ENCODE results near the gene TLR8. TPM values are rescaled to one million over a fixed set of nuclear protein-coding genes. Genes with fewer than 3 reads are reported as not detected.

Gene TLR8
- under 1 TPM; 0.11 to 0.17 TPM for total RNA-seq

DNA sequence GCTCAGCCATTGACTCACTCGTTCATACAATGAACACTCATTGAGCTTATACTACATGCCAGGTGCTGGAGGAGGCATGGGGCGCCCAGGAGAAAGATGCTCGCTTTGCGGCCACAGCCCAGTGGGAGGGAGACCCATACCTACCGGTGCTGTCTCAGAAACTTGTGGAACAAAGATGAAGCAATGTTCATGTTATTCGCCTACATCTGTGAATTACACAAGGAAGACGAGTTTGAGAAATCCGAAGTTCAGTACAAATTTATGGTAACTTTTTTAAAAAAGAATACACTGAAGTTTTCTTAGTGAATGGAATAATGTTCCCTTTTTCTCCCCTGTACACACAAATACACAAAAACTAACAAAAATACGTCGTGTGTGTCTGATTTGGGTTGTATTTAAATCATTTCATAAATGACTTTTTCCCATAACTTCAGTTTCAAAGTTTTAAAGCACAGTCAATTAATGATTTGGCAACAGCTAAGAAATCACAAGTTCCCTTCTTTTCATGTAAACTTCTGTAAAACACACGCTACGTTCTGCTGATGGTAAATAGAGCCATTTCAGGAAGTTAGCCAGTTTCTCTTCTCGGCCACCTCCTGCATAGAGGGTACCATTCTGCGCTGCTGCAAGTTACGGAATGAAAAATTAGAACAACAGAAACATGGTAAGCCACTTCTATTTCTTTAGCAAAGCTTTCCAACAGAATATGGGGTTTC is at the start of gene TLR8:
TLR8 (plus strand) TSS at position 575 of the 716 bp plus-strand sequence; CDS start at position 662, 87 bp downstream.
- H3K27me3 Mint-ChIP-seq = no peaks in the 10 kb centered on the region
- peaks cover 14% of the 10 kb centered on the region for H3K4me1 Mint-ChIP-seq
- H3K36me3 Mint-ChIP-seq = no peaks in the 10 kb centered on the region
- no peak for DNase-seq
- no peak within 1 kb of the TSS for H3K27ac Mint-ChIP-seq
- ATAC-seq (ENCODE audit: low read depth) = no peak
- POLR2A ChIA-PET = no interaction called here
- no peaks in the 10 kb centered on the region for H3K9me3 Mint-ChIP-seq
- no peak within 1 kb of the TSS for H3K4me3 Mint-ChIP-seq

DNA sequence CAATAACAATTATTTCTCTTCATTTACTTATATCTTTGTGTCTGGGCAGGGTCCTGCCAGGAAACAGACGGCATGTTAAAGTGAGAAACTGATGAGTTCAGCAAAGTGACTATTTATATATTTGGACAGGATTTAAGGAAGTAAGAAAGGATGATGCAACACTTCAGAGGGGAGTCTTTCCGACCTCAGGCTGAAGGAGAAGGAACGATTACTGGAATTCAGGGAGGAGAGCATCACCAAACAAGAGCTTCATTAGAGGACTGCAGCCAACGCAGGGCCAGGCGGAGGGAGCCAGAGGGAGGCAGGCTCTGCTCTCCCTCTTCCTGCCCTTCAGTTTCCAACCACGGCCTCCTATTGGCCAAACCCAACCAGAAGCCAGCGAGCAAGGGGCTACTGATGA is 41.1 kb upstream of the TLR8 start:
- Mint-ChIP-seq H3K27ac (no peak overlapping the region), H3K27me3 (no peaks in the 10 kb centered on the region), H3K4me3 (no peak overlapping the region), H3K4me1 (peaks cover 9% of the 10 kb centered on the region), H3K36me3 (no peaks in the 10 kb centered on the region), H3K9me3 (peaks cover 2% of the 10 kb centered on the region)
- DNase-seq = no peak
- ATAC-seq (ENCODE audit: low read depth) = no peak
- POLR2A ChIA-PET = no interaction called here

DNA sequence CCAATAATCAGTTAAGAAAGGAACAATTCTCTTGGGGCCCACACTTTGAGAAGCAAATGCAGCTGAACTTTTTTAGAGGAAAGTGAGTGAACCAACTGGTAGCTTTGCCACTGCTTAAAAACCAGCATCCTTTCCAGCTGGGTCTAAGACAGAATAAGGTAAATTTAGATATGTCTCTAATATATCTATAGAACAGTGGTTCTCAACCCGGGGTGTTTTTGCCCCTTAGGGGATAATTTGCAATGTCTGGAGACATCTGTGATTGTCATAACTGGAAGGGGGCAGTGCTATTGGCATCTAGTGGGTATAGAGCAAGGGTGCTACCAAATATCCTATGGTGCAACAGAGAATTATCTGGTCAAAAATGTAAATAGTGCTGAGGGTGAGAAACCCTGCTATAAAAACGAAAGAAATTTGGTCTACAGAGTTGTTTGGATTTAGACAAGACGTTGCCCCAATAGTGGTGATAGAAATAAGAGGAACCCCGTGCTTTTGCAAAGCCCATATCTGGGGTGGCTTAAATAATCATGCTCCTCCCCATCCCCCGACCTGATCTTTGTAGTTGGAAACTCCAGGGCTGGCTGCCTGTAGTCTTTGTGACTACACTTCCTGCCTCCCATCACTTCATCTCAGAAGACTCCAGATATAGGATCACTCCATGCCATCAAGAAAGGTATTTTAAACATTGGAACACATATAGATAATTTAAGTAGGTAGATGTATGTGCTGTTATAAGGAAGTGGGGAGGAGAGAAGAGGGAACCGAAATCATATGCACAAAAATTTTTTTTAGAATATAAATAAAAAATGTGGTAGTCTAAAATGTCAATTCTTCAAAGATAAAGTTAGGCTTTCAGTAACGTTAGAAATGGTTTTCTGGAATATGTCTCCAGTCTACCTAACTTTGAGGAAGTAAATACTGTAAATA is 39.7 kb upstream of the TLR8 start, which contains the start of gene TLR7:
TLR7 (plus strand) TSS at position 622 of the 927 bp plus-strand sequence. CDS start 507 bp downstream, outside the sequence.
- H3K27ac Mint-ChIP-seq = peak within 1 kb of the TSS; percentile 67

DNA sequence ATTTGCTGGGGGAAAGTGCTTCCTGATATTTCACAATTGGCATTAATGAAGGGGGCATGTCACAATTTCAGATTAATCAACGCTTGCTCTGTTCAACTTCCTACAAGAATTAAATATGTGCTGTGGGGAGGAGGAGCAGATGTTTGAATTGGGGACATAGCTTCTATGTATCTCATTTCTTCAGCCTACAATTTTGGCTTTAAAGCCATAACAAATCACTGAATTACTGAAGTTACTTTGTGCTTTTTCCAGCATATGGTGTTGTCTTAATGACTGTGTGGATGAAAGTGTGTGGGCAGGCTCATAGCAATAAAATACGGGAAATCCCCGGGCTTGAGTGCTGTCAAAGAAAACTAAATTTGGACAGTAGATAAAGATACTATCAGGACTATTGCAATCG is 38.7 kb upstream of the TLR8 start:
- POLR2A ChIA-PET = no interaction called here
- peaks cover 9% of the 10 kb centered on the region for H3K4me1 Mint-ChIP-seq
- no peak for ATAC-seq (ENCODE audit: low read depth)
- peaks cover 2% of the 10 kb centered on the region for H3K9me3 Mint-ChIP-seq
- peak overlapping the region; percentile 67 for H3K27ac Mint-ChIP-seq
- no peak overlapping the region for H3K4me3 Mint-ChIP-seq
- no peaks in the 10 kb centered on the region for H3K27me3 Mint-ChIP-seq
- no peaks in the 10 kb centered on the region for H3K36me3 Mint-ChIP-seq
- no peak for DNase-seq

More for the DNA sequence above, 39.7 kb upstream of the TLR8 start, which contains the start of gene TLR7:
- H3K9me3 Mint-ChIP-seq = peaks cover 2% of the 10 kb centered on the region
- POLR2A ChIA-PET = no interaction called here
- no peak for ATAC-seq (ENCODE audit: low read depth)
- no peak for DNase-seq
- H3K4me1 Mint-ChIP-seq = peaks cover 9% of the 10 kb centered on the region
- H3K36me3 Mint-ChIP-seq = no peaks in the 10 kb centered on the region
- H3K27me3 Mint-ChIP-seq = no peaks in the 10 kb centered on the region
- no peak within 1 kb of the TSS for H3K4me3 Mint-ChIP-seq

DNA sequence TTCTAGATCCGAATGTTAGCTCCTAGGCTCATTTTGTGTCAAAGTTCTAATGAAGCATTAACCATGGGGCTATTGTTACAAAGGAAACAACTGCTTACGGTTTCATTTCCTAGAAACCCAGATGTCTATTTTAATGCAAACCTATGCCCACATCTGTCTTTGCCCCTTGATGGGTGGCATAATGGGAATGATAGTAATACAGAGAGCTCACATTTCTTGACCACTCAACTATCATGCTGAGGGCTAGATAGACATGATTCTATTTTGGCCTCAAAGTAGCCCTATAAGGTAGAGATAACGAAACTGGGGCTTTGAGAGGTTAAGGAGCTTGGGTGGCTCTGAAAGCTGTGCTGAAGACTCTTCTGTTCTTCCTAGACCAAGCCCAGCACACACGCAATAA is 37.7 kb upstream of the TLR8 start:
- no peak for ATAC-seq (ENCODE audit: low read depth)
- POLR2A ChIA-PET = no interaction called here
- H3K4me1 Mint-ChIP-seq = peaks cover 9% of the 10 kb centered on the region

DNA sequence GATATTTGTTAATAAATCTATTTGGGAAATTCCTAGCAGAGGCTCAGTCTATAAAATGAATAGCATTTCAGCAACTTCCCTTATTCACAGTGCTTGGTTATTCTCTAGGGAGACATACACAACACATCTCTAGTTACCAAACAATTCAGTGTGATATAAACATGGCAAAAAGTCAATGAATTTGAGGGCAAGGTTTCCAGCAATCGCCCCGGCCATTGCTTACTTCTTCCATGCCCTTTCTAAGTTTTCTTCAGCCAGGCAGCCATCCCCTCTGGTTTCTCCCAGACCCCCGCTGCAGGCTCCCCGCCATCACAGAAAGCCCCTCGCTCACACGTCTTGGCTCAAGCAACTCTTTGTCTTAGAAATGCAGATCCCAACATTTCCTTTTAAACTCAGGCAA is 35.2 kb upstream of the TLR8 start:
- Mint-ChIP-seq H3K4me3 (no peak overlapping the region), H3K27ac (no peak overlapping the region), H3K4me1 (peaks cover 9% of the 10 kb centered on the region), H3K9me3 (peaks cover 2% of the 10 kb centered on the region), H3K36me3 (peaks cover 2% of the 10 kb centered on the region), H3K27me3 (peaks cover 3% of the 10 kb centered on the region)
- DNase-seq (no peak), ATAC-seq (ENCODE audit: low read depth) (no peak)
- POLR2A ChIA-PET = no interaction called here

More for the DNA sequence above, 37.7 kb upstream of the TLR8 start:
- DNase-seq = no peak
- H3K9me3 Mint-ChIP-seq = peaks cover 2% of the 10 kb centered on the region
- H3K27me3 Mint-ChIP-seq = no peaks in the 10 kb centered on the region
- no peak overlapping the region for H3K4me3 Mint-ChIP-seq
- peaks cover 2% of the 10 kb centered on the region for H3K36me3 Mint-ChIP-seq
- no peak overlapping the region for H3K27ac Mint-ChIP-seq

DNA sequence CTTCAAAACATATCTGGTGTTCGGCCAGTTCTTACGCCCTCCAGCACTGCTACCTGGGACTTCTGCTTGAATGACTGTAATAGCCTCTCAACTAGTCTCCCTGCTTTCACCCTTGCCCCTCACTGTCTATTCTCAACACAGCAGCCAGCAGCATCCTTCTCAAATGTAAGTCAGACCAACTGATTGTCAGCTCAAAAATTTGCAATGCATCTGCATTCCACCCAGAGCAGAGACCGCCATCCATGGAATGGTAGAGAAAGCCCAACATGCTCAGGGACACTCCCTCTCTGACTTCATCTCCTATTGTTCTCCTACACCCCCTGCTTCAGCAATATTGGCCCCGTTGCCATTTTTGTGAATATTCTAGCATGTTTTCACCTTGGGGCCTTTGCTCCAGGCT is 33.7 kb upstream of the TLR8 start:
- no peak overlapping the region for H3K4me3 Mint-ChIP-seq
- H3K36me3 Mint-ChIP-seq = peaks cover 2% of the 10 kb centered on the region
- peaks cover 4% of the 10 kb centered on the region for H3K4me1 Mint-ChIP-seq
- ATAC-seq (ENCODE audit: low read depth) = no peak
- no peak for DNase-seq
- H3K27me3 Mint-ChIP-seq = peaks cover 3% of the 10 kb centered on the region
- POLR2A ChIA-PET = no interaction called here
- peaks cover 2% of the 10 kb centered on the region for H3K9me3 Mint-ChIP-seq
- no peak overlapping the region for H3K27ac Mint-ChIP-seq

DNA sequence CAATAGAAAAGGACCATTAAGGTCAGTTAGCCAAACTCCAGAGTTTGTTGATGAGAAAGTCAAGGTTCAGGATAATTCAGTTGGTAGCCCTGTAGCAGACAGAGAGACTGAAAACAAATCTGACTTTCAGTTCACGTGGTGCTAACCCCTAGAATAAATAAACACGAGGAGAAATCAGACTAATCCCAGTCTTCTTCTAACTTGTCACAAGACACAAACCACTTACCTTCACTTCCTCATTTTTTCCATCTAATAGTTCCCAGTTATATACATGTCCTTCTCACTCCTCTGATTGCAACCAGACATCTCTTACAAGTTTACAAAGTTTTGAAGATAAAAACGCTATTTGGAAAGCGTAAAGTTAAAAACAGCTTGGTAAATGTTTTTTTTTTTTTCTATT is 31.8 kb upstream of the TLR8 start:
- Mint-ChIP-seq H3K4me3 (no peak overlapping the region), H3K4me1 (no peaks in the 10 kb centered on the region), H3K9me3 (no peaks in the 10 kb centered on the region), H3K36me3 (peaks cover 2% of the 10 kb centered on the region), H3K27ac (no peak overlapping the region), H3K27me3 (peaks cover 3% of the 10 kb centered on the region)
- POLR2A ChIA-PET = no interaction called here
- DNase-seq (no peak), ATAC-seq (ENCODE audit: low read depth) (no peak)

DNA sequence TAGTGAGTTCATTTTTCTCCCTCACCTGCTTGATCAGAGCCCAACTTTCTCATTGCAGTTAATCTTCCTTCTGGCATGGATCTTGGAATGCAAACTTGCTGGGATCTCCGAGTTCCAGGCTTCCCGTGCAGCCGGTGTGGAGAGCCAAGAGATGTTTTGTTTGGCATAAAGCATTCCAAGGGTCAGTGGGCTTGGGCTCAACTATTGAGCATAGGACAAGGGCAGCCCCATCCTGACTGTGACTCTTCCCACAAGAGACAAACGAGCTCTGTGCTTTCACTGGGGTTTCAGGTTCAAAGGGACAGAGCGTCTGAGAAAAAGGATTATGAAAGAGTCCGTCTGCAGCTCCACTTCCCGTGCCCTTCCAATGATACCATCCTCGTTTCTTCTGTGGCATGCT is 29.0 kb upstream of the TLR8 start:
- H3K36me3 Mint-ChIP-seq = peaks cover 2% of the 10 kb centered on the region
- H3K27me3 Mint-ChIP-seq = peaks cover 3% of the 10 kb centered on the region
- H3K27ac Mint-ChIP-seq = no peak overlapping the region
- H3K4me1 Mint-ChIP-seq = no peaks in the 10 kb centered on the region
- DNase-seq = no peak
- no peak overlapping the region for H3K4me3 Mint-ChIP-seq
- POLR2A ChIA-PET = no interaction called here
- ATAC-seq (ENCODE audit: low read depth) = no peak
- no peaks in the 10 kb centered on the region for H3K9me3 Mint-ChIP-seq

DNA sequence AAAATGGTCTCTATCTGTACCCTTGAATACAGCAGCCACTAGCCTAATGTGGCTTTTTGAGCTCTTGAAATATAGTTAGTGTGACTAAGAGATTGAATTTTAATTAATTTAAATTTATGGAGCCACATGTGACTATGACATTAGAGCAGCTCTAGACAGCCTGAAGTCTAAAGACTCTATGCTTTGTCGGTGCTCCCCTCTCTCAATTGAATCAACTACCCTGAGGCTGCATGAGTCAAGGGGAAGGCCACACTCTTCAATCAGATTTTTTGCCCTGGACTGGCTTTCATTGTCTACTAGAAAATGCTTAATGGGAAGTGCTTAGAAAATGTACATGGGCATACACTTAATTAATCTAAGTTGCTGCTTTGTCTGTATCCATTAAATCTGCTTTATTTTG is 27.9 kb upstream of the TLR8 start:
- ATAC-seq (ENCODE audit: low read depth) = no peak
- Mint-ChIP-seq H3K36me3 (no peaks in the 10 kb centered on the region), H3K4me3 (no peak overlapping the region), H3K4me1 (no peaks in the 10 kb centered on the region), H3K9me3 (no peaks in the 10 kb centered on the region), H3K27me3 (peaks cover 5% of the 10 kb centered on the region), H3K27ac (no peak overlapping the region)
- no peak for DNase-seq
- POLR2A ChIA-PET = no interaction called here

DNA sequence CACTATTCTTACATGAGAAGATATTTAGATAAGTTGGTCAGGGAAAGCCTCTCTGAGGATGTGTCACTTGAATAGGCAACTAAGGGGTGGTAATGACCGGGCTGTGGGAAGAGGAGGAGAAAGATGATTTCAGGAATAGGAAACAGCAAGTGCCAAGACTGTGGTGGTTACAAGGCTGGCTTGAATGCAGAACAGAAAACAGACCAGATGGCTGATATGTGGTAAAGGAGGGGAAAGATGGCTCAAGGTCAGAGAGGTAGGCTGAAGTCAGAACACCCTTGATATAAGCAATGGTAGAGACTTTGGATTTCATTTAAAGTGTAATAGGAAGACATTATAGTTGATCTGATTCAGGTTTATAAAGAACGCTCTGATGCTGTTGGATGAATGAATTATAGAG is 24.5 kb upstream of the TLR8 start:
- Mint-ChIP-seq H3K9me3 (no peaks in the 10 kb centered on the region), H3K4me3 (no peak overlapping the region), H3K27me3 (peaks cover 6% of the 10 kb centered on the region), H3K27ac (no peak overlapping the region), H3K36me3 (no peaks in the 10 kb centered on the region), H3K4me1 (no peaks in the 10 kb centered on the region)
- POLR2A ChIA-PET = no interaction called here
- ATAC-seq (ENCODE audit: low read depth) = no peak
- no peak for DNase-seq

DNA sequence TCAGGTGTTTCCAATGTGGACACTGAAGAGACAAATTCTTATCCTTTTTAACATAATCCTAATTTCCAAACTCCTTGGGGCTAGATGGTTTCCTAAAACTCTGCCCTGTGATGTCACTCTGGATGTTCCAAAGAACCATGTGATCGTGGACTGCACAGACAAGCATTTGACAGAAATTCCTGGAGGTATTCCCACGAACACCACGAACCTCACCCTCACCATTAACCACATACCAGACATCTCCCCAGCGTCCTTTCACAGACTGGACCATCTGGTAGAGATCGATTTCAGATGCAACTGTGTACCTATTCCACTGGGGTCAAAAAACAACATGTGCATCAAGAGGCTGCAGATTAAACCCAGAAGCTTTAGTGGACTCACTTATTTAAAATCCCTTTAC is 20.9 kb upstream of the TLR8 start:
- peaks cover 6% of the 10 kb centered on the region for H3K27me3 Mint-ChIP-seq
- H3K4me3 Mint-ChIP-seq = no peak overlapping the region
- H3K27ac Mint-ChIP-seq = no peak overlapping the region
- H3K9me3 Mint-ChIP-seq = no peaks in the 10 kb centered on the region
- DNase-seq = no peak
- no peaks in the 10 kb centered on the region for H3K36me3 Mint-ChIP-seq
- ATAC-seq (ENCODE audit: low read depth) = no peak
- POLR2A ChIA-PET = no interaction called here
- peaks cover 5% of the 10 kb centered on the region for H3K4me1 Mint-ChIP-seq

DNA sequence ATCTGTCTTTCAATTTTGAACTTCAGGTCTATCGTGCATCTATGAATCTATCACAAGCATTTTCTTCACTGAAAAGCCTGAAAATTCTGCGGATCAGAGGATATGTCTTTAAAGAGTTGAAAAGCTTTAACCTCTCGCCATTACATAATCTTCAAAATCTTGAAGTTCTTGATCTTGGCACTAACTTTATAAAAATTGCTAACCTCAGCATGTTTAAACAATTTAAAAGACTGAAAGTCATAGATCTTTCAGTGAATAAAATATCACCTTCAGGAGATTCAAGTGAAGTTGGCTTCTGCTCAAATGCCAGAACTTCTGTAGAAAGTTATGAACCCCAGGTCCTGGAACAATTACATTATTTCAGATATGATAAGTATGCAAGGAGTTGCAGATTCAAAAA is 19.9 kb upstream of the TLR8 start:
- ATAC-seq (ENCODE audit: low read depth) (no peak), DNase-seq (no peak)
- H3K27ac Mint-ChIP-seq = no peak overlapping the region
- no peaks in the 10 kb centered on the region for H3K36me3 Mint-ChIP-seq
- POLR2A ChIA-PET = no interaction called here
- H3K4me3 Mint-ChIP-seq = no peak overlapping the region
- H3K4me1 Mint-ChIP-seq = peaks cover 12% of the 10 kb centered on the region
- peaks cover 6% of the 10 kb centered on the region for H3K27me3 Mint-ChIP-seq
- no peaks in the 10 kb centered on the region for H3K9me3 Mint-ChIP-seq

DNA sequence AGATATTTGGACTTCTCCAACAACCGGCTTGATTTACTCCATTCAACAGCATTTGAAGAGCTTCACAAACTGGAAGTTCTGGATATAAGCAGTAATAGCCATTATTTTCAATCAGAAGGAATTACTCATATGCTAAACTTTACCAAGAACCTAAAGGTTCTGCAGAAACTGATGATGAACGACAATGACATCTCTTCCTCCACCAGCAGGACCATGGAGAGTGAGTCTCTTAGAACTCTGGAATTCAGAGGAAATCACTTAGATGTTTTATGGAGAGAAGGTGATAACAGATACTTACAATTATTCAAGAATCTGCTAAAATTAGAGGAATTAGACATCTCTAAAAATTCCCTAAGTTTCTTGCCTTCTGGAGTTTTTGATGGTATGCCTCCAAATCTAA is 19.3 kb upstream of the TLR8 start:
- peaks cover 14% of the 10 kb centered on the region for H3K4me1 Mint-ChIP-seq
- H3K9me3 Mint-ChIP-seq = no peaks in the 10 kb centered on the region
- H3K27me3 Mint-ChIP-seq = peaks cover 6% of the 10 kb centered on the region
- DNase-seq = no peak
- no peak overlapping the region for H3K27ac Mint-ChIP-seq
- POLR2A ChIA-PET = no interaction called here
- no peaks in the 10 kb centered on the region for H3K36me3 Mint-ChIP-seq
- no peak overlapping the region for H3K4me3 Mint-ChIP-seq
- ATAC-seq (ENCODE audit: low read depth) = no peak

Data from activated naive CD8-positive, alpha-beta T cell treated with anti-CD3 and anti-CD28 coated beads, Interleukin-2, amount 10 ng/mL, durations not matched to agents 7 days and 5 days (primary cell).